Measurements from ENCODE around the gene LMBR1. TPM values are rescaled to one million over a fixed set of nuclear protein-coding genes. Genes with fewer than 3 reads are reported as not detected.
"Not testable (repeated sequence)": the region's sequence is repeated elsewhere in the genome, so short reads cannot be mapped to it uniquely, and the experiment has no call there.

The LMBR1 gene
- total and polyA plus RNA-seq, 2 experiments from 2014 or later, result 37.2 to 53.1 TPM

DNA sequence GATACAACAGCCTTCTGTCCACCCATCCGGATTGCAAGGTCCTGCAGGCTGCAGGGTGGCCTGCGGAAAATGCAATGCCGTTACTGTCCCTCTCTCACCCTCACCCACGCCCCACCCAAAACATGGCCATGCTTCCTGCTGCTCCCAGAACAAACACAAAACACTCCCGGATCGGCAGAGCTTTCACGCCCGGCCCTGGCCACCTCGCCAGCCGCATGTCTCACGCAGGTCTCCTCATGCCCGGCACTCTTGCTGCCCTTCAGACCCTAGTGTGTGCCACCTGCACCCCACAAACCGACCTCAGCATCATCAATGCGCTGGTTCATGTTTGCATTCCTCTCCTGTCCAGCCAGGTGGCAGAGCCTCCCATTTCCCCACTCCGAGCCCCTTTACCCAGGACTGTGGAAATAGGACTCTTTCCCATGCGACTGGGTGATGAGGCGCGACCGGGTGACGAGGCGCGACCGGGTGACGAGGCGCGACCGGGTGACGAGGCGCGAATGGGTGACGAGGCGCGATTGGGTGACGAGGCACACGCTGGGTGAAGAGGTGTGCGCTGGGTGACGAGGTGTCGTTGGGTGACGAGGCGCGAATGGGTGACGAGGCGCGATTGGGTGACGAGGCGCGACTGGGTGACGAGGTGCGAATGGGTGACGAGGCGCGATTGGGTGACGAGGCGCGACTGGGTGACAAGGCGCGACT lies 47.6 kb upstream of the LMBR1 start:
- H3K36me3 ChIP-seq (replicated peaks; ENCODE audit: insufficient read depth, low read depth), result no peaks in the 10 kb centered on the region
- no peaks in the 10 kb centered on the region for H3K9me2 ChIP-seq (replicated peaks; ENCODE audit: insufficient read depth)
- no peak overlapping the region for H3K4me2 ChIP-seq
- WGBS (ENCODE audit: low lambda C conversion rate, missing lambda C conversion rate), result 95% methylated on average over 36 of the region's 57 CpGs
- H2AFZ ChIP-seq, result no peak overlapping the region
- no peaks in the 10 kb centered on the region for H3K79me2 ChIP-seq
- no peaks in the 10 kb centered on the region for H3K27me3 ChIP-seq
- no peak for DNase-seq (ENCODE audit: low spot score)
- no peaks in the 10 kb centered on the region for H4K20me1 ChIP-seq (ENCODE audit: insufficient read depth, poor library complexity, severe bottlenecking)
- no peaks in the 10 kb centered on the region for H3K9me3 ChIP-seq (ENCODE audit: low read depth)
- no peak overlapping the region for H3K4me3 ChIP-seq
- no peak overlapping the region for H3K27ac ChIP-seq
- TF ChIP-seq EZH2phosphoT487 (IDR thresholded peaks at IDR 0.05; ENCODE audit: low read depth, severe bottlenecking, unreplicated experiment), result no peak
- TF ChIP-seq EZH2 (IDR thresholded peaks at IDR 0.05; ENCODE audit: borderline replicate concordance), result no peak
- TF ChIP-seq, protein P1, sequence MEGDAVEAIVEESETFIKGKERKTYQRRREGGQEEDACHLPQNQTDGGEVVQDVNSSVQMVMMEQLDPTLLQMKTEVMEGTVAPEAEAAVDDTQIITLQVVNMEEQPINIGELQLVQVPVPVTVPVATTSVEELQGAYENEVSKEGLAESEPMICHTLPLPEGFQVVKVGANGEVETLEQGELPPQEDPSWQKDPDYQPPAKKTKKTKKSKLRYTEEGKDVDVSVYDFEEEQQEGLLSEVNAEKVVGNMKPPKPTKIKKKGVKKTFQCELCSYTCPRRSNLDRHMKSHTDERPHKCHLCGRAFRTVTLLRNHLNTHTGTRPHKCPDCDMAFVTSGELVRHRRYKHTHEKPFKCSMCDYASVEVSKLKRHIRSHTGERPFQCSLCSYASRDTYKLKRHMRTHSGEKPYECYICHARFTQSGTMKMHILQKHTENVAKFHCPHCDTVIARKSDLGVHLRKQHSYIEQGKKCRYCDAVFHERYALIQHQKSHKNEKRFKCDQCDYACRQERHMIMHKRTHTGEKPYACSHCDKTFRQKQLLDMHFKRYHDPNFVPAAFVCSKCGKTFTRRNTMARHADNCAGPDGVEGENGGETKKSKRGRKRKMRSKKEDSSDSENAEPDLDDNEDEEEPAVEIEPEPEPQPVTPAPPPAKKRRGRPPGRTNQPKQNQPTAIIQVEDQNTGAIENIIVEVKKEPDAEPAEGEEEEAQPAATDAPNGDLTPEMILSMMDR (IDR thresholded peaks at IDR 0.05; ENCODE audit: poor library complexity), result no peak
- no peaks in the 10 kb centered on the region for H3K4me1 ChIP-seq (ENCODE audit: insufficient read depth)

DNA sequence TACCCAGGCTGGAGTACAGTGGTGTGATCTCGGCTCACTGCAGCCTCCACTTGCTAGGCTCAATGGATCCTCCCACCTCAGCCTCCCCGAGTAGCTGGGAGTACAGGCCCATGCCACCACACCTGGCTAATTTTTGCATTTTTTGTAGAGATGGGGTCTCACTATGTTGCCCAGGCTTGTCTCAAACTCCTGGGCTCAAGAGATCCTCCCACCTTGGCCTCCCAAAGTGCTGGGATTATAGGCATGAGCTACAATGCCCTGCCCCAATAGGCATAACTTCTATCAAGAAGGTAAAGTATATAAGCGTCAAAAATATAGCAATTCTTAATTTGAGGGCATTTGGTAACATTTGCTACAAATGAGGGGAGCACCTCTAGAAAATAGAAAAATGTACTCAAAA lies 43.8 kb upstream of the LMBR1 start:
- H4K20me1 ChIP-seq (ENCODE audit: insufficient read depth, poor library complexity, severe bottlenecking); H2AFZ ChIP-seq; H3K9me2 ChIP-seq (replicated peaks; ENCODE audit: insufficient read depth); H3K27ac ChIP-seq; H3K9me3 ChIP-seq (ENCODE audit: low read depth); H3K4me3 ChIP-seq; H3K4me1 ChIP-seq (ENCODE audit: insufficient read depth); H3K4me2 ChIP-seq; H3K79me2 ChIP-seq; H3K36me3 ChIP-seq (replicated peaks; ENCODE audit: insufficient read depth, low read depth); DNase-seq (ENCODE audit: low spot score); H3K27me3 ChIP-seq: not testable (repeated sequence)
- WGBS (ENCODE audit: low lambda C conversion rate, missing lambda C conversion rate), result 98% methylated on average over 3 of the region's 3 CpGs

DNA sequence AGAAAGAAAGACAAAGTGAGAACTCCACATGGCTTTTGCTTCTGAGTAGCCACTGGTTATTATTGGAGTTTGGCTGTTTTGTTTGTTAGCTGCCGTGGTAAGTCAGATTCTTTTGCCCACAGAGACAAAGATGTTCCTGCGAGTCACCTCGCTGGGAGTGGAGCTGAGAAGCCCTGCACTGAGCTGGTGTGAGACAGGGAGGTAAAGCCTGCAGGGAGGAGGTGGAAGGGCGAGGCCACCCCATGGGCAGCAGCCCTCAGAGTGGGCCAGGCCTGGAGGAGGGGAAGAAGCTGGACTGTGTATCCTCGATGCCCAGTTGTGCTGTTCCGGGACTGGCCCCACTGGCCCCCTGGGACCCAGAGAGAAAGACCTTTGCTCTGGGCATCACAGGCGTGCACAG lies 42.3 kb upstream of the LMBR1 start:
- 82% methylated on average over 7 of the region's 7 CpGs for WGBS (ENCODE audit: low lambda C conversion rate, missing lambda C conversion rate)
- no peaks in the 10 kb centered on the region for H3K4me1 ChIP-seq (ENCODE audit: insufficient read depth)
- H2AFZ ChIP-seq, result no peak overlapping the region
- H3K4me2 ChIP-seq, result no peak overlapping the region
- no peaks in the 10 kb centered on the region for H3K79me2 ChIP-seq
- H3K27ac ChIP-seq, result no peak overlapping the region
- DNase-seq (ENCODE audit: low spot score), result no peak
- no peak overlapping the region for H3K4me3 ChIP-seq
- no peaks in the 10 kb centered on the region for H3K27me3 ChIP-seq
- no peaks in the 10 kb centered on the region for H3K36me3 ChIP-seq (replicated peaks; ENCODE audit: insufficient read depth, low read depth)
- no peaks in the 10 kb centered on the region for H3K9me2 ChIP-seq (replicated peaks; ENCODE audit: insufficient read depth)
- no peaks in the 10 kb centered on the region for H3K9me3 ChIP-seq (ENCODE audit: low read depth)
- TF ChIP-seq, protein P1 (IDR thresholded peaks at IDR 0.05; ENCODE audit: poor library complexity), result no peak
- TF ChIP-seq EZH2 (IDR thresholded peaks at IDR 0.05; ENCODE audit: borderline replicate concordance) (no peak), EZH2phosphoT487 (IDR thresholded peaks at IDR 0.05; ENCODE audit: low read depth, severe bottlenecking, unreplicated experiment) (no peak)
- H4K20me1 ChIP-seq (ENCODE audit: insufficient read depth, poor library complexity, severe bottlenecking), result no peaks in the 10 kb centered on the region

DNA sequence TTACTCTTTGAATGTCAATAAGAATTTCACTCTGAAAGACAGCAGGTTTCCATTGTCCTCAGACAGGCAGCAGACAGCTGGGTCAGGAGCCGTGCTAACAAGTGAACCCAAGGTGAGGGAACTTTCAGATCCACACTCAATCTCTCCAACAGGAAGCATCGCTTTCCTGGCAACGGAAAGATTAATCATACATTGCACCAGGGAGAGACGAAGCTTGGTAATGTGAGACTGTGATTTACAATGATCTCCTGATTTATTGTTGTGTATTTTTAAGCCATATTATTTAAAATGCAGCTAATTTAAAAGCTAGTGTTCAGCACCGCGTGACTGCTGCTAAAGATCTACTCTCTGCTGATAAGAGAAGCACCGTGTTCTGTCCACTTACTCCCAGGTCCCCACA lies 39.0 kb upstream of the LMBR1 start:
- no peak overlapping the region for H3K27ac ChIP-seq
- no peak for DNase-seq (ENCODE audit: low spot score)
- no peaks in the 10 kb centered on the region for H3K36me3 ChIP-seq (replicated peaks; ENCODE audit: insufficient read depth, low read depth)

More for the DNA sequence above, 39.0 kb upstream of the LMBR1 start:
- H2AFZ ChIP-seq, result peak overlapping the region; percentile 29
- H3K79me2 ChIP-seq, result no peaks in the 10 kb centered on the region
- H4K20me1 ChIP-seq (ENCODE audit: insufficient read depth, poor library complexity, severe bottlenecking), result no peaks in the 10 kb centered on the region
- no peaks in the 10 kb centered on the region for H3K9me2 ChIP-seq (replicated peaks; ENCODE audit: insufficient read depth)
- peak overlapping the region; percentile 63 for H3K4me2 ChIP-seq
- WGBS (ENCODE audit: low lambda C conversion rate, missing lambda C conversion rate), result 18% methylated on average over 7 of the region's 7 CpGs
- TF ChIP-seq, protein P1 (IDR thresholded peaks at IDR 0.05; ENCODE audit: poor library complexity), result no peak
- no peak for TF ChIP-seq EZH2 (IDR thresholded peaks at IDR 0.05; ENCODE audit: borderline replicate concordance)
- no peak for TF ChIP-seq EZH2phosphoT487 (IDR thresholded peaks at IDR 0.05; ENCODE audit: low read depth, severe bottlenecking, unreplicated experiment)
- no peaks in the 10 kb centered on the region for H3K27me3 ChIP-seq
- peaks cover 5% of the 10 kb centered on the region for H3K4me1 ChIP-seq (ENCODE audit: insufficient read depth)
- H3K9me3 ChIP-seq (ENCODE audit: low read depth), result no peaks in the 10 kb centered on the region
- no peak overlapping the region for H3K4me3 ChIP-seq
